Measurements from ENCODE around the gene LZTS2.
A peak's percentile ranks its signal among the peaks of the same experiment; 100 is the strongest.

Gene LZTS2

GRCh38 chr10:100978121-100978900, 21.3 kb upstream of the LZTS2 start:
- DNase-seq: no peak

DNA sequence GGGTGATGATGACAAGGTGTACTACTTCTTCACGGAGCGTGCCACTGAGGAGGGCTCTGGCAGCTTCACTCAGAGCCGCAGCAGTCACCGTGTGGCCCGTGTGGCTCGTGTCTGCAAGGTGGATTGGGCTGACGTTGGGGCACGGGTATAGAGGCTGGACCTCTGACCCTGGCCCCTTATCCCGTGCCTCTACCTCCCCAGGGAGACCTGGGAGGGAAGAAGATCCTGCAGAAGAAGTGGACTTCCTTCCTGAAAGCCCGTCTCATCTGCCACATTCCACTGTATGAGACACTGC, 20.8 kb upstream of the LZTS2 start:
- no peak for DNase-seq

DNA sequence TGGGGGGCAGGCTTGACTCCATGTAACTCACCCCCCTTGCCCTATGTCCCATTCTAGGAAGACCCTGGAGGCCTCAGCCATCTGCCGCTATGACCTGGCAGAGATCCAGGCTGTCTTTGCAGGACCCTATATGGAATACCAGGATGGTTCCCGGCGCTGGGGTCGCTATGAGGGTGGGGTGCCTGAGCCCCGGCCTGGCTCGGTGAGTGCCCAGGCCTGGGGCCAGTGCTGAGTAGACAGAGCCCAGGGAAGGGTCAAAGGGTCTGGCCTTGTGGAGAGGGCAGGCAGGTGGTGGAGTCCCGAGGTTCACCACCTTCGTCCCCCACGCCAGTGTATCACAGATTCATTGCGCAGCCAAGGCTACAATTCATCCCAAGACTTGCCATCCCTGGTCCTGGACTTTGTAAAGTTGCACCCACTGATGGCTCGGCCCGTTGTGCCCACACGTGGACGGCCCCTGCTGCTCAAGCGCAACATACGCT, 19.8 kb upstream of the LZTS2 start:
- DNase-seq: no peak

- no peak for DNase-seq
Observed at GRCh38 chr10:100980311-100980710, 19.3 kb upstream of the LZTS2 start.

- DNase-seq: no peak
Observed at GRCh38 chr10:100980711-100981110, 18.9 kb upstream of the LZTS2 start.

DNA sequence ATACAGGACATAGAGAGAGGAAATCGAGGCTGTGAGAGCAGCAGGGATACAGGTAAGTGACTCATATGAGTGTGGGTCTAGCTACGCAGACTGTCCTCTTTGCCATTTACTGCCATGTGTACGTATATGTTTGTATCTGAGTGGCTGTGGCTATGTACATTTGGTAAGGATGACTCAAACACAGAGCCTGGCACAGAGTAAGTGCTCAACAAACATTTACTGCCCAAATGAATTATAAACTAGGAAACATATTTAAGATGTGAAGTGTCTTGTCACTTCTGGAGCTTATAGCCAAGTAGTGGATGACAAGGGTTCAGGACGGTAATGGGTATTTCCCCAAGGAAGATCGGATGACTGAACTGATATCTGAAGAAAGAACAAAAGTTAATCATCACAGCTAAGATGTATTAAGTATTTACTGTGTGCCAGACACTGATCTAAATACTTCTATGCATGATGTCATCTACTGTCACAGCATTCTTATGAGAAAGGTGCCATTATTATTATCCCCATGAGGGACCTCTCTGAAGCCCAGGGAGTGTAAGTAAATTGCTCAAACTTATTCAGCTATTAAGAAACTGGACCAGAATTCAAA, 18.3 kb upstream of the LZTS2 start:
- no peak for DNase-seq

GRCh38 chr10:100982916-100983830, 16.4 kb upstream of the LZTS2 start:
- peak in 1 of 56 donors; percentile 36 for DNase-seq

DNA sequence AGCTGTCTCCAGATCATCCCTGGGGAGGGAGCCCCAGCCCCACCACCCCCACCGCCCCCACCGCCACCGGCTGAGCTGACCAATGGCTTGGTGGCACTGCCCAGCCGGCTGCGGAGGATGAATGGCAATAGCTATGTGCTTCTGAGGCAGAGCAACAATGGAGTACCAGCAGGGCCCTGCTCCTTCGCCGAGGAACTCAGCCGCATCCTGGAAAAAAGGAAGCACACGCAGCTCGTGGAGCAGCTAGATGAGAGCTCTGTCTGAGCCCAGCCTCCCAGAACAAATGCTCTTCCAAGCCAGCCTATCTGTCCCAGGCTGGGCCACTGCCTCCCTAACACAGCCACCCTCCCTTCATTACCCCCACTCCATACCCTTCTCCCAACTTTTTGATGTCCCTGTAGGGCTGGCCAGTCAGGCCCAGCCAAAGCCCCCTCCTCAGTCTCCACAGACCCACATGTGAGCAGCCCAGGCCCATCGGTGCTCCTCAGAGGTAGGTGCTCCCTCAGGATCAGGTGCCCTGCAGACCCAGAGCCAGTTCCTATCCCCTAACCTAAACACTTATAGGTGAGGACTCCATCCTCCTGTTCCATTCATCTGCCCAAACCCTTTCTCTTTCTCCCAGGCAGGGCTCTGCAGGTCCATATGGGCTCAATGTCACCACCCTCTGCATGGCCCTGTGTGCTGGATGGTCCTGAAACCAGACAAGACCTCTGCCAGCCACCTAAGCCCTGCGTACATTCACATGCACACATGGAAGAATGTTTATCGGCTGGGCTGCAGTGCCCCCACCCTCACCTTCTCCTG, 15.5 kb upstream of the LZTS2 start:
- no peak for DNase-seq

DNA sequence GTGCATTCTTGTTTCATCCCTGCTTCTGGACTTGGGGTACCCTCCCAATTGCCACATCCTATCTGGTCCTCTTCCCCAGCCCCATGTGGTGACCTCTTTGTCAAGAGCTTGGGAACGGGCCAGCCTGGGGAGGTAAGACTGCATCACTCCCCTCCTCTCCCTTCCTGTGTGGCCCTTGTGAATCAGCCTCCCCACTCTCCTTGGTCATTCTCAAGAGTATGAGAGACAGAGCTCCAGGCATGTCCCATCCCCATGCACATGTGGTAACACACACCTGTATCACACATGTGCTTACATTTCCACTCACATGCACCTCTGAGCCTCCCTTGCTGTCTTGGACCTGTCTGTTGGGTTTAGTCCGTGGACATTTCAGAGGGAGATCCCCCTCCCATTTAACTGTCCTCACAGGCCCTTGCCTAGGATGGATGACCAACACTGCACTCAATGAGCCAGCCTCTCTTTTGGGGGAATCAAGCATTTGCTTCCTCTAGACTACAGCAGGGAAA, 14.9 kb upstream of the LZTS2 start:
- DNase-seq: no peak

DNA sequence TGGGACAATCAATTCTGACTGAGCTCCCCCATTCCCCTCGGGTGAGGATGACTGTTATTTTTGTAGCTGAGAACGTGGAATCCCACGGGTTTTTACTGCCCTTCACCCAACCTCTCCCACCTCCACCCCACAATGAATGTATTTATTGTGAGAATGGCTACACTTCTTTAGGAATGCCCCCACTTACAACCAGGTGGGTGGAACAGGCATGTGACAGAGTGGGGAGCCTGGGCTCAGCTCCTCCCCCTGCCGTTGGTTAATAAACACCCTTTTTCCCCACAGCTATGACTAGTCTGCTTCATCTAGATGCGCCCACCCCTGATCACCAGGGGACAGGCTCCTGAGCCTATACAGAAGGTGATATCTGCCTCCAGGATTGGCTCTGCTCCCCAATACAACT, 14.3 kb upstream of the LZTS2 start:
- peak in 6 of 56 donors; percentile 15 to 34 (median 26) for DNase-seq

DNA sequence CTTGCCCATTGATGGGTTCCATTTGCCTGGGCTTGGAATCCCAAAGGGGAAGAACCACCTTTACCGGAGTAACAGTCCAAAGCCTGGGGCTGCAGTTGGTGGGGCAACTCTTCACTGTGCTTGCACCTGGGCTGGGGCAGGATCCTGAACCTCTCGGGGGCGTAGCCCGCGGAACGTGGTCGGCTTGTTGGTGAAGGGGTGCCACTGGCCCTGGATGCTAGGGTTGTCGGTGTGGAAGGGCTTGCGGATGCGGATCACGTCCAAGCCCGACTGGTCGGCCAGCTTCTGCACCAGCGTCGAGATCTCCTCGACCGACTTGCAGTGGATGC, 13.0 kb upstream of the LZTS2 start:
- DNase-seq: no peak

DNA sequence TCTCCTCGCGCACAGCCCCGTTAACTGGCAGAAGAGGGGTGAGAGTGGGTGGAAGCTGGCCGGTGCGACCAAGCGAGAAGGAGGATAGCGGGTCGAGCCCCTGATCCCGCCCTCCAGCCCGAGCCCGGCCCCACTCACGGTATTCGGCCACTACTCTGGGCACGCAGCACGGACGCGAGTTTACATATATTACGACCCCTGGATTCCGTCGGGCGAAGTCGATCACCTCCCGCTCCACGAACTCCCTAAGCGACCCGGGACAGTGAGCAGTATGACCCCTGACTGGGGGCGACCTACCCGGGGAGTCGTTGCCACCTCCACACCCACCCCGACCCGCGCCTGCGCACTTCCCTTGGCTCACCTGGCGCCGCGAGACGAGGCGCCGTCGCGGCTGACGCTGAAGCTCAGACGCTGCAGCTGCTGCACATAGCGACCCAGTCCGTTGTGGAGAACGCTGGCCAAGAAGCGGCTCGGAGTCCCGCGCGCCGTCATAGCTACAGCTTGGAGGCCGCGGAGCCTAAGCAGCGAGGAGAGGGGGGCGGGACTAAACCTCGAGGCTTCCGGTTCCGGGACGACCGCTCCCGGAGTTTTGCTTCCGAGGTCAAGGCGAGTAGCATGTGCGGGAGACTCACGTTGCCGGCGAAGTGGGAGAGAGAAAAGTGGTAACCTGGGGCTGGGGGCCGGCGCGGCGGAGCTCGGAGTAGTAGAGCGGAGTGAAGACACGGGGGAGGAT, 12.5 kb upstream of the LZTS2 start, which contains the start of the genes MRPL43 and TWNK:
Gene MRPL43 (minus strand): TSS at position 546 of the 733 bp plus-strand sequence. CDS start 54 bp downstream, at position 492.
Gene TWNK (plus strand): TSS at position 592 of the 733 bp plus-strand sequence. CDS start 668 bp downstream, outside the sequence.
- DNase-seq: peak in 54 of 56 donors; percentile 47 to 93 (median 80)

GRCh38 chr10:100987685-100988049, 11.9 kb upstream of the LZTS2 start:
- DNase-seq: no peak

DNA sequence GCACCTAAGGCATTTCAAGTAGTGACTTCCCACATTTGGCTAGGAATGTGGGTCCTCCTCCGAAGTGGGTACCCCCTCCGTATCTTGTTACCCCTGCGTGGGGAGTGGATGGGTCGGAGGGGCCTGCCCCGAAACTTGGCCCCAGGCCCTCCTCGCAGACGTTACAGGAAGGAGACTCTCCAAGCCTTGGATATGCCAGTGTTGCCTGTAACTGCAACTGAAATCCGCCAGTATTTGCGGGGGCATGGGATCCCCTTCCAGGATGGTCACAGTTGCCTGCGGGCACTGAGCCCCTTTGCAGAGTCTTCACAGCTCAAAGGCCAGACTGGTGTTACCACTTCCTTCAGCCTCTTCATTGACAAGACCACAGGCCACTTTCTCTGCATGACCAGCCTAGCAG, 11.4 kb upstream of the LZTS2 start:
- no peak for DNase-seq

GRCh38 chr10:100989088-100989487, 10.5 kb upstream of the LZTS2 start:
- no peak for DNase-seq

DNA sequence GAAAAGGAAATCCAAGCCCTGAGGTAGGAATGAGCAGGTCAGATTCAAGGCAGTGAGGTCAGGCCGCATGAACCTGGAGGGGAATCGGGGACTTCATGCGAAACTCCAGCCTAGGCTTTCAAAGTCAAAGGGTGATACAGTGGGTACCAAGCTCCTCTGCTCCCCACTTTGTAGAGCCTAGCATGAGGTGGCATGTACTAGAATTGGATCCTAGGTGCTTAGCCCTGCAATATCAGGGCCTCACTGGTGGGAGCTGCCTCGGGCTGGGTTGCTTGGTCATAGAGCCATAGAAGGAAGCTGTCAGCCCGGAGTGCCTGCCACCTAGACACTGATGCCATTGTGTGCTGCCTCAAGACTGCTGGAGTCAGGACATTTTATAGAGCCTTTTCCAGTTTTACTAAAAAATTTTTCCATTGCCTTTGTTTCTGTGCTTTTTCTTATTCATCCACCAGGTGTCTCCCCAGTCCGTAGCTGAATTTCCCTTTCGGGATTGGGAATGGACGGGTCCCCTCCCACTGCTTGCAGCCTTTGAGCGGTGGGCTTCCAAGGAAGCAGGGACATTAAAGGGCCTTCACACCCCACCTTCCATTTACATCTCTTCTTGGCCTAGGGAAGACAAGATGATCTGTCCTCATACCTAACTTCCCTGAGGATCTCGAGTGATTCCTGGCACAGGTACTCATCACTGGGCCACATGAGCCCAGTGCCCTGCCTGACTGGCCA, 5.5 kb upstream of the LZTS2 start:
- DNase-seq: peak in 33 of 56 donors; percentile 9 to 73 (median 38)

- DNase-seq: no peak
Observed at GRCh38 chr10:100995181-100995580, 4.4 kb upstream of the LZTS2 start.

DNA sequence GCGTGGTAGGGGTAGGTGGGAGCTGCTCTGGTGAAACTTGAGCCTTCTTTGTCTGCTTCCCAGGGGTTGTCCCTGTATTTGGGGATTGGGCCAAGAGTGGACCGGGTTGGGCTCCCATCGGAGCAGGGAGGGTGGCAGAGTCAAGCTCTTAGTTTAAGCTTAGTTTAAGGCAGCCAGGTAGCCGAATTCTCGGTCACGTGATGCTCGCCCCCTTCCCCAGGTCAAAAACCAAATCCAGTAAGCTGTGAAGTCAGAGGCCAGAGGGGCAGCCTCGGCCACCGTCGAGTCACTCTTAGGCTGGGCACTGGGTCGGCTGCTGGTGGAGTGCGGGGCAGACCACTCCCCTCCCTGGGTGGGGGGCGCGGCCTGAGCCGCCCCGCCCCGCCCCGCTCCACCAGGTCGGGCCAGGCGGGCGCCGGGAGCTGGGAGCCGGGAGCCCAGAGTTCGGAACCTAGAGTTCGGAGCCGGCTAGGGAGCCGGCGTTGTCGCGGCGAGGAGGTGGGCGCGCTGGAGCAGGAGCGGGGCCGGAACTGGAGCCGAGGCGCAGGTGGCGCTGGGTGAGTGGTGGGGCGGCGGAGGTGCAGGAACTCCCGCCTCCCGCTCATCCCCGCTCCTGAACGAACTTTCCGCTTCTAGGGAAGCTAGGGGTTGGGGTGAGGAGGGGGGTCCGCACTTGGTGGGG, 2.8 kb upstream of the LZTS2 start:
- DNase-seq: peak in 8 of 56 donors; percentile 39 to 63 (median 48)

Data from nucleus accumbens (tissue), 56 donors.